Mammary epithelial cell (primary cell): ENCODE measurements around the gene FAM229B.

Source experiments
- CTCF ChIP-seq, 2 donors: IDR thresholded peaks in 1 of 2; conservative IDR thresholded peaks in 1 of 2; 2 replicates each; pipeline ENCODE4 v1.5.1; 2011 to 2012; ENCODE audit warnings: inconsistent platforms in 2 of 2, low read length in 2 of 2, mild to moderate bottlenecking in 2 of 2, control low read depth in 1 of 2, low read depth in 1 of 2; ENCODE audit not compliant: insufficient read depth in 1 of 2; ENCODE audit errors: extremely low read depth in 1 of 2
- EZH2 ChIP-seq: IDR thresholded peaks from 2 replicates; pipeline ENCODE4 v1.6.1; 2012; ENCODE audit warnings: low read length, inconsistent platforms, borderline replicate concordance

- TF ChIP-seq CTCF (conservative IDR thresholded peaks at IDR 0.05 in 1 of 2, IDR thresholded peaks at IDR 0.05 in 1 of 2; ENCODE audit: extremely low read depth in 1 of 2, insufficient read depth in 1 of 2, low read depth in 1 of 2, low read length in 2 of 2), result no peak
- TF ChIP-seq EZH2, result no peak
These were observed 26.5 kb downstream of the FAM229B start for GRCh38 chr6:112113918-112114317.
